OCI-LY3 (cell line): Measurements from ENCODE around the gene TMOD2.

Experiments
- CTCF ChIP-seq: fragments of 200-600, 300-600 bp; sonication (generic); IDR thresholded peaks from 2 replicates; pipeline ENCODE4 v1.5.1; 2014; ENCODE audit warnings: antibody characterized with exemption, low read length, low read depth
- EZH2phosphoT487 ChIP-seq: fragments of 200-600 bp; shearing (Covaris generic); IDR thresholded peaks from 2 replicates; pipeline ENCODE4 v1.6.1; 2018; ENCODE audit warnings: antibody characterized with exemption, mixed run types, low read depth

GRCh38 chr15:51799282-51800252 is 48.2 kb downstream of the TMOD2 start:
- no peak for TF ChIP-seq CTCF
- TF ChIP-seq EZH2phosphoT487 = no peak
